ENCODE data around the gene LARGE1.

- TF ChIP-seq CTCF (IDR thresholded peaks at IDR 0.05) (no peak), POLR2A (IDR thresholded peaks at IDR 0.05) (no peak)
Measured at GRCh38 chr22:33347002-33347401, 573.3 kb downstream of the LARGE1 start.
